Glutamatergic neuron (in vitro differentiated cells): ENCODE data around the gene TRIM47. TPM values are rescaled to one million over a fixed set of nuclear protein-coding genes. Genes with fewer than 3 reads are reported as not detected.

ENCODE experiments used
- DNase-seq: peaks from one replicate; pipeline ENCODE4 v3.0.0; 2022
- H3K27ac Mint-ChIP-seq: one replicate; pipeline ENCODE4 v1.8.0; 2020; ENCODE audit warnings: mild to moderate bottlenecking, mixed read lengths, inconsistent platforms; ENCODE audit not compliant: unreplicated experiment
- H3K27me3 Mint-ChIP-seq: one replicate; pipeline ENCODE4 v1.8.0; 2020; ENCODE audit warnings: mild to moderate bottlenecking, moderate library complexity, mixed read lengths, inconsistent platforms; ENCODE audit not compliant: unreplicated experiment
- H3K36me3 Mint-ChIP-seq: one replicate; pipeline ENCODE4 v1.8.0; 2020; ENCODE audit warnings: mild to moderate bottlenecking, mixed read lengths, inconsistent platforms; ENCODE audit not compliant: unreplicated experiment
- H3K4me1 Mint-ChIP-seq: one replicate; pipeline ENCODE4 v1.8.0; 2020; ENCODE audit warnings: mild to moderate bottlenecking, low read depth, mixed read lengths, inconsistent platforms; ENCODE audit not compliant: unreplicated experiment
- H3K4me3 Mint-ChIP-seq: one replicate; pipeline ENCODE4 v1.8.0; 2020; ENCODE audit warnings: mild to moderate bottlenecking, mixed read lengths, inconsistent platforms; ENCODE audit not compliant: unreplicated experiment
- H3K9me3 Mint-ChIP-seq: one replicate; pipeline ENCODE4 v1.8.0; 2020; ENCODE audit warnings: mild to moderate bottlenecking, moderate library complexity, mixed read lengths, inconsistent platforms; ENCODE audit not compliant: unreplicated experiment
- total RNA-seq: library from RNA; stranded (reverse); fragmentation: NEBNext Ultra II Directional; extraction: Animal tissue kit (Norgen Biotek cat#: 25700); gene quantifications from one replicate; pipeline ENCODE4 v1.2.1, GENCODE V29; 2021; ENCODE audit not compliant: unreplicated experiment
- TF ChIP-seq, protein P1 (sequence below): fragments of 200-600 bp; sonication (generic); IDR thresholded peaks from one replicate; pipeline ENCODE4 v1.5.0; 2021; ENCODE audit not compliant: partially characterized antibody, unreplicated experiment

TRIM47 gene
- total RNA-seq, 1 donor from 2014 or later = 2.1 TPM

DNA sequence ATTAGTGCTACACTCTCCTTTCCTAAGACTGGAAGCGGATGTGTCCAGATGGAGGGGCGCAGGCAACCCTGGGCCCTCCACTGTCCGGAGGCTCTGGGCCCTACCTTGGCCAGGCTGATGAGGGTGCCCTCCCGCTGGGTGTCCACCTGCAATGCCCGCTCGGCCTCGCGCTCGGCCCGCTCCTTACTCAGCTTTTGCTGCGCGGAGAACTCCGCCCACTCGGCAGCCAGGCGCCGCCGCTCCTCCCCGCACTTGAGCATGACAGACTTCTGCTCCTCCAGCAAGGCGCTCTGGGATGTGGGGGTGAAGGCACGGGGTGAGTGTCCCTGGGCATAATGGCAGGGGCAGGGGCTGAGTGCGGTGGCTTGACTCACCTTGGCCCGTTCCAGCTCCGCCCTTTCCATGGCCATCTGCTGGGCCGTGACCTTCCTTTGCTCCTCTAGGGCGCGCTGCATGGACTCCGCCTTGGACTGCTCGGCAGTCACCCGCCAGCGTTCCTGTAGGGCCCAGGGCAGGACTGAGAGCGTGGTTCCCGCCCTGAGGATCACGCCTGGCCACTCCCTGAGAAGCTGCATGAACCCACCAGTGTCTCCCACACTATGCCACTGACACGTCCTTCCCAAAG, 36.4 kb upstream of the TRIM47 start:
- peak overlapping the region; percentile 30 for H3K4me3 Mint-ChIP-seq
- H3K27me3 Mint-ChIP-seq = peaks cover 4% of the 10 kb centered on the region
- H3K36me3 Mint-ChIP-seq = no peaks in the 10 kb centered on the region
- no peak for DNase-seq
- peaks cover 8% of the 10 kb centered on the region for H3K9me3 Mint-ChIP-seq
- peak overlapping the region; percentile 62 for H3K27ac Mint-ChIP-seq
- peaks cover 9% of the 10 kb centered on the region for H3K4me1 Mint-ChIP-seq
- TF ChIP-seq, protein P1, sequence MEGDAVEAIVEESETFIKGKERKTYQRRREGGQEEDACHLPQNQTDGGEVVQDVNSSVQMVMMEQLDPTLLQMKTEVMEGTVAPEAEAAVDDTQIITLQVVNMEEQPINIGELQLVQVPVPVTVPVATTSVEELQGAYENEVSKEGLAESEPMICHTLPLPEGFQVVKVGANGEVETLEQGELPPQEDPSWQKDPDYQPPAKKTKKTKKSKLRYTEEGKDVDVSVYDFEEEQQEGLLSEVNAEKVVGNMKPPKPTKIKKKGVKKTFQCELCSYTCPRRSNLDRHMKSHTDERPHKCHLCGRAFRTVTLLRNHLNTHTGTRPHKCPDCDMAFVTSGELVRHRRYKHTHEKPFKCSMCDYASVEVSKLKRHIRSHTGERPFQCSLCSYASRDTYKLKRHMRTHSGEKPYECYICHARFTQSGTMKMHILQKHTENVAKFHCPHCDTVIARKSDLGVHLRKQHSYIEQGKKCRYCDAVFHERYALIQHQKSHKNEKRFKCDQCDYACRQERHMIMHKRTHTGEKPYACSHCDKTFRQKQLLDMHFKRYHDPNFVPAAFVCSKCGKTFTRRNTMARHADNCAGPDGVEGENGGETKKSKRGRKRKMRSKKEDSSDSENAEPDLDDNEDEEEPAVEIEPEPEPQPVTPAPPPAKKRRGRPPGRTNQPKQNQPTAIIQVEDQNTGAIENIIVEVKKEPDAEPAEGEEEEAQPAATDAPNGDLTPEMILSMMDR = no peak

DNA sequence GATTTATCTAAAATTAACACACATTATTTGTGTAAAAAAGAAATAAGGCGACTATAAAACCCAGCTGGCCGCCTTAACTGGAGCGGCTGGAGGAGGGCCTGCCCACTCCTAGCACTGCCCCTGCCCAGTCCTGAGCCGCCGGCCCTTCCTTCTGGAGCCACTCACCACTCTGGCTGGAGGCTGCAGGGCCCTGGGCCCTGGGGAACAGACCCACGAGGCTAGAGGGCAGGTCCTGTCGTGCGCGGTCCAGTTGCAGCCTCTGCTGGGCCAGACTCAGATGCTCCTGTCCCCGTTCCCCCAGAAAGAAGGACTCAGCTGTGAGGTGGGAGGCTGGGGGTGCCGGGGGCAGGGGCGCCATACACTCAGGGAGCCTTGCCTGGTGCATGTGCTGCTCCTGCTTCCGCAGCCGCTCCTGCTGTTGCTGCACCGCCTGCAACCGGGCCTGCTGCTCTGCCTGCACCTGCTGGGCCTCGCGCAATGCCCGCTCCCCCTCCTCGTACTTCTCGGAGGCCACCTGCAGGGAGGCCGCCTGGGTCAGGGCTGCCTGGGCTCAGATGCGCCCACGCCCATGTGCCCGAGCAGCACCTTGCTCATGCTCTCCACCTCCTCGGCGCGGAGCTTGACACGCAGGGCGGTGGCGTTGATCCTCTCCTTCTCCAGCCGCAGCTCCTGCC, 35.3 kb upstream of the TRIM47 start:
- peaks cover 5% of the 10 kb centered on the region for H3K27me3 Mint-ChIP-seq
- no peak for DNase-seq
- TF ChIP-seq, protein P1 = no peak
- H3K36me3 Mint-ChIP-seq = no peaks in the 10 kb centered on the region
- H3K4me1 Mint-ChIP-seq = peaks cover 9% of the 10 kb centered on the region
- H3K27ac Mint-ChIP-seq = no peak overlapping the region
- no peak overlapping the region for H3K4me3 Mint-ChIP-seq
- H3K9me3 Mint-ChIP-seq = peaks cover 6% of the 10 kb centered on the region

DNA sequence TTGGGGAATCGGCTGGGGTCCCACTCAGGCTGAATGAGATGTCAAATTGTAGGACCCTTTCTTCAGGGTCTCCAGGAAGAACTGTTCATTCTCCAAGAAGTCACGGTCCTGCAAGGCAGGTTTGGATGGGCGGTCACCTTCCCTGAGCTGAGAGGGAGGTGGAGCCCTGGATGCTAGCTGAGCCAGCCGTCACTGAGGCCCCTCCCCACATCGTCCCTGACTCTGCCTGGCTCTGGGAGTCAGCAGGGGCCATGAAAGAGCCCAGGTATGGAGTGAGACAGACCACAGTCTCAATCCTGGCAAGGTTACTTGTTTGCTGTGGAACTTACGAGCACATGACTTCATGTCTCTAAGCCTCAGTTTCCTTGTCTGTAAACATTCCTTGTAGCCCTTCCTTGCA, 32.3 kb upstream of the TRIM47 start:
- DNase-seq = no peak
- Mint-ChIP-seq H3K27me3 (peaks cover 4% of the 10 kb centered on the region), H3K4me3 (no peak overlapping the region), H3K27ac (no peak overlapping the region), H3K9me3 (peaks cover 1% of the 10 kb centered on the region), H3K4me1 (peaks cover 3% of the 10 kb centered on the region), H3K36me3 (no peaks in the 10 kb centered on the region)
- TF ChIP-seq, protein P1 = no peak

DNA sequence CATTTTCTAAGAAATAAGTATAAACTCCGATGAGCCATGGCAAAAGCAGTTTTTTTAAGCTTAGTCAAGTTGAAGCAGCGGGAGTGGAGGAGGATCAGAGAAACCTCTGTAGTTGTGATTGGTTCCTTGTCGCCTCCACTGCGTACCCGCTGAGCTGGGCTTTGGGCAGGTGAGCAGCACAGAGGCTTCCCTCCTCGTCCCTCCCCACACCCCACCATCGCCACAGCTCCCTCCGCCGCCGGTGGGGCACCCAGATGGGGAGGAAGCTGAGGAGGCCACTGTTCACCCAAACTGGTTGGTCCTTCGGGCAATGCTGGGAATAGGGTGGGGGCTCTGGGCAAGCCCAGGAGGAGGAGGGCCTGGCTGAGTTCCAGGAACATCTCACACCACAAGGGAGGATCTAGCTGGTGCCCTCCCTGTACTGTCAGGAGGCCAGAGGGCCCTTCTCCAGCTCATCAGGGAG, 31.5 kb upstream of the TRIM47 start:
- H3K4me1 Mint-ChIP-seq = peaks cover 3% of the 10 kb centered on the region
- no peak overlapping the region for H3K27ac Mint-ChIP-seq
- TF ChIP-seq, protein P1 = no peak
- no peak overlapping the region for H3K4me3 Mint-ChIP-seq
- H3K27me3 Mint-ChIP-seq = peaks cover 6% of the 10 kb centered on the region
- DNase-seq = no peak
- H3K36me3 Mint-ChIP-seq = no peaks in the 10 kb centered on the region
- peaks cover 1% of the 10 kb centered on the region for H3K9me3 Mint-ChIP-seq
